ENCODE data around the gene CACNB4. TPM values are rescaled to one million over a fixed set of nuclear protein-coding genes. Genes with fewer than 3 reads are reported as not detected.
A peak's percentile ranks its signal among the peaks of the same experiment; 100 is the strongest.

Gene CACNB4
- total and polyA plus RNA-seq, 10 of the 15 experiments (the other 5 are each of a cell fraction or from before 2014, with no cell fraction given) = 2.0 to 21.6 (median 9.3) TPM

- TF ChIP-seq ATF3 (IDR thresholded peaks at IDR 0.05; ENCODE audit: borderline replicate concordance, extremely low read depth, low read depth, low read length) = peak; percentile 60; the same call in 1 of the 2 replicates
- TF ChIP-seq, protein P1, sequence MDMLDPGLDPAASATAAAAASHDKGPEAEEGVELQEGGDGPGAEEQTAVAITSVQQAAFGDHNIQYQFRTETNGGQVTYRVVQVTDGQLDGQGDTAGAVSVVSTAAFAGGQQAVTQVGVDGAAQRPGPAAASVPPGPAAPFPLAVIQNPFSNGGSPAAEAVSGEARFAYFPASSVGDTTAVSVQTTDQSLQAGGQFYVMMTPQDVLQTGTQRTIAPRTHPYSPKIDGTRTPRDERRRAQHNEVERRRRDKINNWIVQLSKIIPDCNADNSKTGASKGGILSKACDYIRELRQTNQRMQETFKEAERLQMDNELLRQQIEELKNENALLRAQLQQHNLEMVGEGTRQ (IDR thresholded peaks at IDR 0.05; ENCODE audit: borderline replicate concordance, low read depth, low read length) = no peak; the same call in 1 of the 2 replicates
- TF ChIP-seq POLR2A (IDR thresholded peaks at IDR 0.05; ENCODE audit: low read depth, low read length) = no peak
- TF ChIP-seq WRNIP1 (IDR thresholded peaks at IDR 0.05; ENCODE audit: borderline replicate concordance, low read depth, low read length) = no peak
- TF ChIP-seq MLLT1 (IDR thresholded peaks at IDR 0.05) = no peak
- TF ChIP-seq TCF3 (IDR thresholded peaks at IDR 0.05; ENCODE audit: borderline replicate concordance, insufficient read depth, low read depth, low read length) = no peak
- no peak for TF ChIP-seq SUPT20H (IDR thresholded peaks at IDR 0.05; ENCODE audit: borderline replicate concordance, control insufficient read depth, low read depth, low read length)
- no peak for TF ChIP-seq CHD1 (IDR thresholded peaks at IDR 0.05; ENCODE audit: low read depth, low read length)
- TF ChIP-seq TCF7 (IDR thresholded peaks at IDR 0.05; ENCODE audit: borderline replicate concordance) = no peak
- no peak for TF ChIP-seq ASH2L (IDR thresholded peaks at IDR 0.05; ENCODE audit: borderline replicate concordance, low read depth)
- no peak for TF ChIP-seq CHD4 (IDR thresholded peaks at IDR 0.05)
- no peak for TF ChIP-seq CBFB (IDR thresholded peaks at IDR 0.05; ENCODE audit: low read depth)
- no peak for TF ChIP-seq NR2C2 (IDR thresholded peaks at IDR 0.05; ENCODE audit: borderline replicate concordance, control insufficient read depth, insufficient read length, low read depth)
- TF ChIP-seq EGR1 (IDR thresholded peaks at IDR 0.05; ENCODE audit: borderline replicate concordance in 1 of 2, low read depth in 2 of 2, low read length in 2 of 2) = no peak
- no peak for TF ChIP-seq SMAD5 (IDR thresholded peaks at IDR 0.05; ENCODE audit: low read depth)
- no peak for TF ChIP-seq SUZ12 (IDR thresholded peaks at IDR 0.05; ENCODE audit: unreplicated experiment)
- no peak for TF ChIP-seq CREM (IDR thresholded peaks at IDR 0.05; ENCODE audit: low read depth)
- TF ChIP-seq ESRRA (IDR thresholded peaks at IDR 0.05; ENCODE audit: low read length) = no peak
- no peak for TF ChIP-seq ZNF384 (IDR thresholded peaks at IDR 0.05; ENCODE audit: borderline replicate concordance, low read depth, low read length)
- TF ChIP-seq, protein P2, sequence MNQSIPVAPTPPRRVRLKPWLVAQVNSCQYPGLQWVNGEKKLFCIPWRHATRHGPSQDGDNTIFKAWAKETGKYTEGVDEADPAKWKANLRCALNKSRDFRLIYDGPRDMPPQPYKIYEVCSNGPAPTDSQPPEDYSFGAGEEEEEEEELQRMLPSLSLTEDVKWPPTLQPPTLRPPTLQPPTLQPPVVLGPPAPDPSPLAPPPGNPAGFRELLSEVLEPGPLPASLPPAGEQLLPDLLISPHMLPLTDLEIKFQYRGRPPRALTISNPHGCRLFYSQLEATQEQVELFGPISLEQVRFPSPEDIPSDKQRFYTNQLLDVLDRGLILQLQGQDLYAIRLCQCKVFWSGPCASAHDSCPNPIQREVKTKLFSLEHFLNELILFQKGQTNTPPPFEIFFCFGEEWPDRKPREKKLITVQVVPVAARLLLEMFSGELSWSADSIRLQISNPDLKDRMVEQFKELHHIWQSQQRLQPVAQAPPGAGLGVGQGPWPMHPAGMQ (IDR thresholded peaks at IDR 0.05; ENCODE audit: borderline replicate concordance) = no peak
- no peak for TF ChIP-seq SIX5 (IDR thresholded peaks at IDR 0.05; ENCODE audit: low read depth, low read length, severe bottlenecking)
- TF ChIP-seq RAD51 (IDR thresholded peaks at IDR 0.05) = peak; percentile 55; the same call in 1 of the 2 replicates
- TF ChIP-seq, protein P3, sequence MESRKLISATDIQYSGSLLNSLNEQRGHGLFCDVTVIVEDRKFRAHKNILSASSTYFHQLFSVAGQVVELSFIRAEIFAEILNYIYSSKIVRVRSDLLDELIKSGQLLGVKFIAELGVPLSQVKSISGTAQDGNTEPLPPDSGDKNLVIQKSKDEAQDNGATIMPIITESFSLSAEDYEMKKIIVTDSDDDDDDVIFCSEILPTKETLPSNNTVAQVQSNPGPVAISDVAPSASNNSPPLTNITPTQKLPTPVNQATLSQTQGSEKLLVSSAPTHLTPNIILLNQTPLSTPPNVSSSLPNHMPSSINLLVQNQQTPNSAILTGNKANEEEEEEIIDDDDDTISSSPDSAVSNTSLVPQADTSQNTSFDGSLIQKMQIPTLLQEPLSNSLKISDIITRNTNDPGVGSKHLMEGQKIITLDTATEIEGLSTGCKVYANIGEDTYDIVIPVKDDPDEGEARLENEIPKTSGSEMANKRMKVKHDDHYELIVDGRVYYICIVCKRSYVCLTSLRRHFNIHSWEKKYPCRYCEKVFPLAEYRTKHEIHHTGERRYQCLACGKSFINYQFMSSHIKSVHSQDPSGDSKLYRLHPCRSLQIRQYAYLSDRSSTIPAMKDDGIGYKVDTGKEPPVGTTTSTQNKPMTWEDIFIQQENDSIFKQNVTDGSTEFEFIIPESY (IDR thresholded peaks at IDR 0.05) = no peak
- no peak for TF ChIP-seq NBN (IDR thresholded peaks at IDR 0.05)
These were observed 151.7 kb downstream of the CACNB4 start (continued) for GRCh38 chr2:151946899-151947812.
